PC-9 (cell line): ENCODE results near the gene FBXO45. TPM values are rescaled to one million over a fixed set of nuclear protein-coding genes. Genes with fewer than 3 reads are reported as not detected.

ENCODE experiments used
- BruUV-seq: library from RNA; stranded (reverse); fragments of 400-500 nt; replicated peaks from 2 replicates; lab custom pipeline; 2021; lab: Mats Ljungman, UMichigan
- CTCF ChIA-PET: fragments of 300-600 bp; sonication (Branson Sonifier 250); formaldehyde crosslinking; loops from one replicate; lab custom pipeline; 2022; ENCODE audit warnings: antibody characterized with exemption; lab: Charles Lee
- POLR2A ChIA-PET: fragments of 300-600 bp; sonication (Branson Sonifier 250); formaldehyde crosslinking; loops from one replicate; lab custom pipeline; 2022; ENCODE audit warnings: antibody characterized with exemption; ENCODE audit not compliant: unreplicated experiment; lab: Charles Lee
- DNase-seq, 2 experiments: peaks; one replicate each; pipeline versions ENCODE4 v3.0.0 to v3.0.0-alpha.2; 2015 to 2022; ENCODE audit warnings: mixed read lengths in 1 of 2
- H2AFZ ChIP-seq: fragments of 200-600 bp; sonication (generic); 2 replicates; pipeline ENCODE4 v1.8.1; 2017; ENCODE audit warnings: antibody characterized with exemption
- H3F3A ChIP-seq: fragments of 200-600 bp; sonication (generic); 2 replicates; pipeline ENCODE4 v1.8.1; 2017; ENCODE audit warnings: antibody characterized with exemption, mild to moderate bottlenecking, low read depth; ENCODE audit not compliant: insufficient read depth
- H3K27ac ChIP-seq: fragments of 200-600 bp; sonication (generic); 2 replicates; pipeline ENCODE4 v1.6.1; 2016; ENCODE audit warnings: mixed run types
- H3K27me3 ChIP-seq: fragments of 200-600 bp; sonication (generic); 2 replicates; pipeline ENCODE4 v1.6.1; 2016; ENCODE audit warnings: low read depth, mixed run types; ENCODE audit not compliant: insufficient read depth
- H3K36me3 ChIP-seq: fragments of 200-600 bp; sonication (generic); 2 replicates; pipeline ENCODE4 v1.6.1; 2016; ENCODE audit warnings: low read depth, mixed run types
- H3K4me1 ChIP-seq: fragments of 200-600 bp; sonication (generic); replicated peaks from 2 replicates; pipeline ENCODE4 v1.6.1; 2016; ENCODE audit warnings: mixed run types; ENCODE audit not compliant: insufficient read depth
- H3K4me2 ChIP-seq: fragments of 200-600 bp; sonication (generic); 2 replicates; pipeline ENCODE4 v1.6.1; 2017; ENCODE audit warnings: mixed run types
- H3K4me3 ChIP-seq: fragments of 200-600 bp; sonication (generic); 2 replicates; pipeline ENCODE4 v1.6.1; 2016; ENCODE audit warnings: mixed run types
- H3K79me2 ChIP-seq: fragments of 200-600 bp; sonication (generic); 2 replicates; pipeline ENCODE4 v1.6.1; 2017; ENCODE audit warnings: low read depth, mixed run types
- H3K9me2 ChIP-seq: fragments of 200-600 bp; sonication (generic); 2 replicates; pipeline ENCODE4 v1.8.1; 2017; ENCODE audit warnings: mild to moderate bottlenecking; ENCODE audit not compliant: insufficient read depth
- H3K9me3 ChIP-seq: fragments of 200-600 bp; sonication (generic); 2 replicates; pipeline ENCODE4 v1.8.1; 2016; ENCODE audit warnings: low read depth; ENCODE audit not compliant: insufficient read depth
- H4K20me1 ChIP-seq: fragments of 200-600 bp; sonication (generic); 2 replicates; pipeline ENCODE4 v1.8.1; 2017; ENCODE audit not compliant: insufficient read depth
- EZH2 ChIP-seq: fragments of 200-600 bp; sonication (generic); IDR thresholded peaks from 2 replicates; pipeline ENCODE4 v1.8.0; 2017; ENCODE audit warnings: antibody characterized with exemption, low read depth
- intact Hi-C: fragments of 100-400 bp; cut with micrococcal nuclease; formaldehyde crosslinking; loops from one replicate; pipeline ENCODE4 v1.10.0; 2022; ENCODE audit not compliant: unreplicated experiment
- total RNA-seq: library from RNA; stranded (reverse); gene quantifications from 2 replicates; pipeline ENCODE4 v1.2.3, GENCODE V29; 2021
- TF ChIP-seq, protein P1 (sequence below): fragments of 200-600 bp; sonication (generic); conservative IDR thresholded peaks from 2 replicates; pipeline ENCODE4 v1.6.1; 2017; ENCODE audit warnings: mixed run types, antibody characterized with exemption, mild to moderate bottlenecking, moderate library complexity

The FBXO45 gene
- total RNA-seq, 1 experiment from 2014 or later: 21.3 TPM

DNA sequence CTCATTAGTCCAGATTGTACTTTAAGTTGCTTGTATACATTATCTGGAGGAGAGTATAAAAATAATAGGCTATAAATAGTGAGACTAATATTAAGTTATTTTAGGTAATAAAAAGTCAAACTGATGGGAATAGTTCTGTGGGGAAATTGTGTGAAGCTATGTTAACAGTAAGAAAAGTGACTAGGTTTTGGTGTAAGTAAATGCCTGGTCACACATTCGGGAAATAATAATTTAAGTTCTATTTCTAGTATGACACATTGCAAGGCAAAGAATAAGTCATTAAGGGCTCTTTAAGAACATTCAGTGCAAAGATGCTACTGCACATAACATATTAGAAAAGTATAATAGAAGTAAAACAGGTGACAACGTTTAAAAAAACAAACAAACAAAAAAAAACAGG, 52.2 kb downstream of the FBXO45 start:
- H3K36me3 ChIP-seq: no peaks in the 10 kb centered on the region
- ChIA-PET POLR2A (interaction anchor here (0.6 kb wide), 1 partner anchor 1210 kb away, joined by 3 read pairs; no protein-coding TSS in a partner anchor), CTCF (no interaction called here)
- DNase-seq: peak in 1 of 2 experiments; percentile 21
- H3K79me2 ChIP-seq: no peaks in the 10 kb centered on the region
- H4K20me1 ChIP-seq: no peaks in the 10 kb centered on the region
- intact Hi-C loops: no loop called here
- no peak overlapping the region for H3K4me2 ChIP-seq
- H3K4me1 ChIP-seq: no peaks in the 10 kb centered on the region
- no peak overlapping the region for H2AFZ ChIP-seq
- H3F3A ChIP-seq: no peaks in the 10 kb centered on the region
- H3K9me2 ChIP-seq: no peaks in the 10 kb centered on the region
- TF ChIP-seq, protein P1, sequence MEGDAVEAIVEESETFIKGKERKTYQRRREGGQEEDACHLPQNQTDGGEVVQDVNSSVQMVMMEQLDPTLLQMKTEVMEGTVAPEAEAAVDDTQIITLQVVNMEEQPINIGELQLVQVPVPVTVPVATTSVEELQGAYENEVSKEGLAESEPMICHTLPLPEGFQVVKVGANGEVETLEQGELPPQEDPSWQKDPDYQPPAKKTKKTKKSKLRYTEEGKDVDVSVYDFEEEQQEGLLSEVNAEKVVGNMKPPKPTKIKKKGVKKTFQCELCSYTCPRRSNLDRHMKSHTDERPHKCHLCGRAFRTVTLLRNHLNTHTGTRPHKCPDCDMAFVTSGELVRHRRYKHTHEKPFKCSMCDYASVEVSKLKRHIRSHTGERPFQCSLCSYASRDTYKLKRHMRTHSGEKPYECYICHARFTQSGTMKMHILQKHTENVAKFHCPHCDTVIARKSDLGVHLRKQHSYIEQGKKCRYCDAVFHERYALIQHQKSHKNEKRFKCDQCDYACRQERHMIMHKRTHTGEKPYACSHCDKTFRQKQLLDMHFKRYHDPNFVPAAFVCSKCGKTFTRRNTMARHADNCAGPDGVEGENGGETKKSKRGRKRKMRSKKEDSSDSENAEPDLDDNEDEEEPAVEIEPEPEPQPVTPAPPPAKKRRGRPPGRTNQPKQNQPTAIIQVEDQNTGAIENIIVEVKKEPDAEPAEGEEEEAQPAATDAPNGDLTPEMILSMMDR: no peak
- no peak for TF ChIP-seq EZH2
- no TSS peak for BruUV-seq
- H3K9me3 ChIP-seq: no peaks in the 10 kb centered on the region
- H3K27me3 ChIP-seq: no peaks in the 10 kb centered on the region
- H3K27ac ChIP-seq: no peak overlapping the region
- no peak overlapping the region for H3K4me3 ChIP-seq

DNA sequence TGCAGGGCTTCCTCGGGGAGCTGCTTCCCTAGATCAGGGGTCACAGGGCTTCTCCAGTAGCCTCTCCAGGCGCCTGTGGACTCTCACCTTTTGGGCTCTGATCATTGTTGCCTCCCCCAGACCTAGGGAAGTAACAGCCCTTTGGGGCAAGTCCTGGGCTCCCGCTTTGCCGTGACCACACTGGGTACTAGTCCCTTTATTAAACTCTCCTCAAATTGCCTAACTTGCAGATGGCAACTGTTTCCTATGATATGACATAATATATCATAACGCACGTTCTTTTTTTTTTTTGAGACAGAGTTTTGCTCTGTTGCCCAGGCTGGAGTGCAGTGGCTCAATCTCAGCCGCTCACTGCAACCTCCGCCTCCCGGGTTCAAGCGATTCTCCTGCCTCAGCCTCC, 53.2 kb downstream of the FBXO45 start:
- H3K4me3 ChIP-seq: no peak overlapping the region
- ChIA-PET CTCF (no interaction called here), POLR2A (no interaction called here)
- no peaks in the 10 kb centered on the region for H3K4me1 ChIP-seq
- H3K9me3 ChIP-seq: no peaks in the 10 kb centered on the region
- no peak for TF ChIP-seq EZH2
- TF ChIP-seq, protein P1: no peak
- H3K9me2 ChIP-seq: no peaks in the 10 kb centered on the region
- no peak overlapping the region for H3K4me2 ChIP-seq
- intact Hi-C loops: no loop called here
- no peaks in the 10 kb centered on the region for H3F3A ChIP-seq
- DNase-seq: peak in 1 of 2 experiments; percentile 26
- H3K27me3 ChIP-seq: no peaks in the 10 kb centered on the region
- H4K20me1 ChIP-seq: no peaks in the 10 kb centered on the region
- H2AFZ ChIP-seq: no peak overlapping the region
- no TSS peak for BruUV-seq
- no peaks in the 10 kb centered on the region for H3K36me3 ChIP-seq
- no peaks in the 10 kb centered on the region for H3K79me2 ChIP-seq
- H3K27ac ChIP-seq: no peak overlapping the region

DNA sequence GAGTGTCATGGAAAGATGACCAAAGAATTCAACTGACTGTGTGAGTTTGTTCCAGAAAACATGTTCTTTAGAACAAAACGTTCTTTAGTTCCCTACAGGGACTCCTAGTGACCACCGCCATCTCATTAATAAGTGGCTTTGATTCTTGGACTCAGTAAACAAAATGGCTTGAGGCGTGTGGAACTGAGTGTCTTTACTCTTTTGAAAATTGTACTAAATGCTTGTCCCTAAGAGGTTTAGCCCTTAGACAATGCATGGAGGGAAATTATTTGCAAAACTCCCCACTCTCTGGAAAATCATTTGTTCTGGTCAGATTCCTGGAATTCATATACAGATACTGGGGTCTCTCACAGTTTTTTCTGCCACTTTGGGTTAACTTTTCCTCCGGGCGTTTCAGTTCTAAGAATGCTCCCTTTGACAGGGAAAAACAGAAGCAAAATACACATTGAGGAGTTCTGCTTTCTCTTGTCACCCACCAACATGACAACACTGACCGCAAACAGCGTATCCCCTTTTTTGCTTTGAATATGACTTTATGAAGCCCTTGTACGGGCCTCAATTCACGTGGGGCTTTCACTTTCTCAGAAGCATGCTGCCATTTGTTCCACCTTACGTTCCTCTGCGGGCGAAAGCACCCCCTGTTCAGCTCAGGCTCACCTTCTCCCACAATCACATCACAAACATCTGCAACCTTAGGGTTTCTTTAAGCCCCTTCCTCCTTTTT, 55.8 kb downstream of the FBXO45 start:
- TF ChIP-seq, protein P1: no peak
- H4K20me1 ChIP-seq: no peaks in the 10 kb centered on the region
- CTCF ChIA-PET: no interaction called here

More for the DNA sequence above, 55.8 kb downstream of the FBXO45 start:
- no peaks in the 10 kb centered on the region for H3K36me3 ChIP-seq
- no TSS peak for BruUV-seq
- H3K27ac ChIP-seq: no peak overlapping the region
- no peaks in the 10 kb centered on the region for H3K4me1 ChIP-seq
- no peaks in the 10 kb centered on the region for H3K9me2 ChIP-seq
- intact Hi-C loops: no loop called here
- H3K4me3 ChIP-seq: no peak overlapping the region
- H3K9me3 ChIP-seq: no peaks in the 10 kb centered on the region
- no peaks in the 10 kb centered on the region for H3K27me3 ChIP-seq
- no peaks in the 10 kb centered on the region for H3K79me2 ChIP-seq
- POLR2A ChIA-PET: no interaction called here
- peaks cover 4% of the 10 kb centered on the region; the same call in 1 of the 2 replicates for H3F3A ChIP-seq
- DNase-seq: peak in 1 of 2 experiments; percentile 10
- no peak overlapping the region for H2AFZ ChIP-seq
- H3K4me2 ChIP-seq: no peak overlapping the region
